SK-N-SH (cell line): Measurements from ENCODE around the gene PLEKHG7.

Experiments used
- EP300 ChIP-seq, 2 experiments: IDR thresholded peaks; 2 replicates each; pipeline versions ENCODE4 v1.4.0 to v1.6.1; 2012; ENCODE audit warnings: borderline replicate concordance in 1 of 2, low read depth in 1 of 2, low read length in 1 of 2
- EZH2phosphoT487 ChIP-seq: fragments of 200-600 bp; sonication (generic); IDR thresholded peaks from 2 replicates; pipeline ENCODE4 v1.6.1; 2017; ENCODE audit warnings: low read depth, mixed run types, mild to moderate bottlenecking, antibody characterized with exemption, moderate library complexity, borderline replicate concordance
- JUND ChIP-seq: IDR thresholded peaks from 2 replicates; pipeline ENCODE4 v1.4.0; 2012
- POLR2AphosphoS5 ChIP-seq: IDR thresholded peaks from 2 replicates; pipeline ENCODE4 v1.6.1; 2012; ENCODE audit warnings: low read depth, low read length
- RAD21 ChIP-seq: IDR thresholded peaks from 2 replicates; pipeline ENCODE4 v1.6.1; 2012; ENCODE audit warnings: mild to moderate bottlenecking, low read length
- YY1 ChIP-seq: IDR thresholded peaks from 2 replicates; pipeline ENCODE4 v1.4.0; 2012; ENCODE audit warnings: low read depth, mild to moderate bottlenecking
- TF ChIP-seq, protein P1 (sequence below): fragments of 200-600 bp; sonication (generic); IDR thresholded peaks from 2 replicates; pipeline ENCODE4 v1.6.1; 2017; ENCODE audit warnings: antibody characterized with exemption, mild to moderate bottlenecking, moderate library complexity

DNA sequence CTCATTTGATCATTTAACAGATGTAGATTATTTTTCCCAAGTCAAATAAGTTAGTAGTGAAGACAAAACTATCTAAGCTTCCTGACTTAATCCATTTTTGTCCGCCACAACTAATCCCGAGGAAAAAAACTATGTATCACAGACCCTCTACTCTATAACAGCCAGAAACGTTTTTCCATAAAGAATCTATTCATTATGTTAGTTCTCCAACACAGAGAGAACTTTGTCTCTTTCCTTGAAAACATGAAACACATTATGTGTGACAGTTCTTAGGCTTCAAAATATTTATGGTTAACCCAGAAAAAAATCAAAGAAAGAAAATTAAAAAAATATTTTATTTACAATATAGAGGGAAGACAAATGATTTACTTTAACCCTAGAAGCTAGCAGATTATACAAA lies 100.1 kb downstream of the PLEKHG7 start:
- TF ChIP-seq, protein P1, sequence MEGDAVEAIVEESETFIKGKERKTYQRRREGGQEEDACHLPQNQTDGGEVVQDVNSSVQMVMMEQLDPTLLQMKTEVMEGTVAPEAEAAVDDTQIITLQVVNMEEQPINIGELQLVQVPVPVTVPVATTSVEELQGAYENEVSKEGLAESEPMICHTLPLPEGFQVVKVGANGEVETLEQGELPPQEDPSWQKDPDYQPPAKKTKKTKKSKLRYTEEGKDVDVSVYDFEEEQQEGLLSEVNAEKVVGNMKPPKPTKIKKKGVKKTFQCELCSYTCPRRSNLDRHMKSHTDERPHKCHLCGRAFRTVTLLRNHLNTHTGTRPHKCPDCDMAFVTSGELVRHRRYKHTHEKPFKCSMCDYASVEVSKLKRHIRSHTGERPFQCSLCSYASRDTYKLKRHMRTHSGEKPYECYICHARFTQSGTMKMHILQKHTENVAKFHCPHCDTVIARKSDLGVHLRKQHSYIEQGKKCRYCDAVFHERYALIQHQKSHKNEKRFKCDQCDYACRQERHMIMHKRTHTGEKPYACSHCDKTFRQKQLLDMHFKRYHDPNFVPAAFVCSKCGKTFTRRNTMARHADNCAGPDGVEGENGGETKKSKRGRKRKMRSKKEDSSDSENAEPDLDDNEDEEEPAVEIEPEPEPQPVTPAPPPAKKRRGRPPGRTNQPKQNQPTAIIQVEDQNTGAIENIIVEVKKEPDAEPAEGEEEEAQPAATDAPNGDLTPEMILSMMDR = no peak
- TF ChIP-seq EP300 (IDR thresholded peaks at IDR 0.05; ENCODE audit: borderline replicate concordance in 1 of 2, low read depth in 1 of 2, low read length in 1 of 2) = no peak
- TF ChIP-seq RAD21 = no peak
- TF ChIP-seq POLR2AphosphoS5 = no peak
- no peak for TF ChIP-seq EZH2phosphoT487
- no peak for TF ChIP-seq JUND
- no peak for TF ChIP-seq YY1
